NCI-H524 treated with DMSO at 0.1 percent for 48 hours (cell line): ENCODE results near the gene RCAN1.
"Not testable (repeated sequence)": the region's sequence is repeated elsewhere in the genome, so short reads cannot be mapped to it uniquely, and the experiment has no call there.

Experiments used
- DNase-seq: peaks from one replicate; lab custom pipeline; 2025; lab: John Stamatoyannopoulos, UW

The RCAN1 gene

DNA sequence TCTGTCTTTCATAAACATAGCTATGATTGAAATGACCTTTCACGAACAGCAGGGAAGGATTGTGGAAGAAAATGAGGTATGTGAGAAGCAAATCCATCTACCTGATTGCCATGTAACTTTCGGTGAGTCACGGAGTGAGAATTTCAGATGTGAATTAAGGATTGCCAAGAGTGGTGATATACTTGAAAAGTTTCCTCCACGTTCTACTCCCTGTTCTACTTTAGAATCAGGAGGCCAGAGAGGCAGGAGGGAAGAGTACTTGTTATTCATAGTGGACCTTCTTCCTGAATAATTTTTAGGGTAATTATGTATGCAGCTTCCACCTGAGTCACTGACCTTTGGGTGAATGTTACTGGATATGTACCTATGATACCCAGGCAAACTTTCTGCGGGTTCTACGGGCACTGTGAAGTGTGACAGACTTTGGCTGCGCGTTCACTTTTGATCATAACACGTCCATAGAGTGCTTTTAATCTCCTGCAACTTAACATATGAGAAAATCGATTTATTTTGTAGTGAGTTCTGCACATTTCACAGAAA, 100.3 kb downstream of the RCAN1 start:
- no peak for DNase-seq

DNA sequence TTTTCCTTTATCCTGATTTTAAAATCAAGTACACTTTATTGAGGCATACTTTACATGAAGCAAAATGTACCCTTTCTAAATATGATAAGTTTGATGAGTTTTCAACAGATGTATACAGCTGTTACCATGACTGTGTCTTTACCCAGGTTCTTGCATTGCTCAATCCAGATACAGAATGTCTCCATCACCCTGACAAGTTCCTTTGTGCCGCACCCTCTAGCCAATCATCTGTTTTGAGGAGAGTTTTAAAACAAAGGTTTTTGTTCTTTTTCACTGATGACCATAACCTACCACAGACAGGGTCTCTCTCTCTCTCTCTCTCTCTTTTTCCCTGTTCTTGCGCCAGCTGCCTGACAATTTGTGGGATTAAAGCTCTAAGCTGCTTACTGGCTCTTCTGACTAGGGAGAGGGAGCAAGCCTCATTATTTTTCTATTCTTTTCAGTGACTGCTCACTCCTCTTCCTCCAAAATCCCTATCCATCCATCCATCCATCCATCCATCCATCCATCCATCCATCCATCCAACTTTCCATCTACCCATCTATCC, 101.7 kb downstream of the RCAN1 start:
- peak; percentile 17 for DNase-seq

DNA sequence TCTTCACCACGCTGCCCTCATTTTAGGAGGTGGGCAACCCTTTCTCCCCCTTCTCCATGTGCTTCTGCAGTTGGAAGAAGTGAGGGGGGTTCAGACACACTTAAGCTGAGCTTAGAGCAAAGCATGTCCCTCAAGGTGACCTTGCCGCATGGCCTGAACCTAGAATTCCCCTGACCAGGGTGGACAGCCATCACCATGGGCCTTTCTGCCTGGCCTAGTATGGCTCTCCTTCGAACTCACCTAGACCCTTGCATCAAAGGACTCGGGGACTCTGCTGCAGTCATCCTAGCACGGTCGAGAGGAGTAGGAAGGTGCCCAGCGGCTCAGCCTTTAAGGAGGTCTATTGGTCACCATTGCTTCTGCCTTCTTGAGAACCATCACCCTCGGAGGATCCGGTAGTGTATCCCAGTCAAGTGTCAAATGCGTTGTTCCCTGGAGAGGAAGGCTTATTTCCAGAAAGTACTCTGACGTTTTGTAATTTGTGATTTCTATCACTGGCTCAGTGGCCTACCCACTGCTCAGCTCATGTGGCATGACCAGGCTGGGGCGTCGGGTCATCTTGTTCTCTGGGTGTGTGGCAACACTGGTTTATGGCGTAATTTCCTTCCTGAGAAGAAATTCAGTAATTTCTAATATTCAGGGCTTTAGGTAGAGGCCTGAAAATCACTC, 103.0 kb downstream of the RCAN1 start, which contains the start of gene KCNE1:
KCNE1 (minus strand) TSS at position 424 of the 669 bp plus-strand sequence. CDS start 62,576 bp downstream, outside the sequence.
- no peak for DNase-seq

DNA sequence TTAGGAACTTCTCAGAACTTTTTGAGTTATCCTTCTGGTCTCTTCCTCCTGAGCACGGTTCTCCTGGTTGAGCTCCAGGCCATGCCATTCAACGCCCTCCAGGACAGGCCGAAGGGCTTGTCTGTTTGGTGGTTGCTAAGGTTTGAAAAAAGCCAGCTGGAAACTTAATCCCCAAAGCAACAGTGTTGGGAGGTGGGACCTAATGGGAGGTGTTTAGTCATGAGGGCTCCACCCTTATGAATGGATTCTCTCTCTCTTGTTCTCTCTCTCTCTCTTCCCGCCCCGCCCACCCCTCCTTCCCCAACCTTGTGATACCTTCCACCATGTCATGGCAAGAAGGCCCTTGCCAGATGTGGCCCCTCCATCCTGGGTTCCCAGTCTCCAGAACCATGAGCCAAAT, 103.7 kb downstream of the RCAN1 start:
- no peak for DNase-seq

DNA sequence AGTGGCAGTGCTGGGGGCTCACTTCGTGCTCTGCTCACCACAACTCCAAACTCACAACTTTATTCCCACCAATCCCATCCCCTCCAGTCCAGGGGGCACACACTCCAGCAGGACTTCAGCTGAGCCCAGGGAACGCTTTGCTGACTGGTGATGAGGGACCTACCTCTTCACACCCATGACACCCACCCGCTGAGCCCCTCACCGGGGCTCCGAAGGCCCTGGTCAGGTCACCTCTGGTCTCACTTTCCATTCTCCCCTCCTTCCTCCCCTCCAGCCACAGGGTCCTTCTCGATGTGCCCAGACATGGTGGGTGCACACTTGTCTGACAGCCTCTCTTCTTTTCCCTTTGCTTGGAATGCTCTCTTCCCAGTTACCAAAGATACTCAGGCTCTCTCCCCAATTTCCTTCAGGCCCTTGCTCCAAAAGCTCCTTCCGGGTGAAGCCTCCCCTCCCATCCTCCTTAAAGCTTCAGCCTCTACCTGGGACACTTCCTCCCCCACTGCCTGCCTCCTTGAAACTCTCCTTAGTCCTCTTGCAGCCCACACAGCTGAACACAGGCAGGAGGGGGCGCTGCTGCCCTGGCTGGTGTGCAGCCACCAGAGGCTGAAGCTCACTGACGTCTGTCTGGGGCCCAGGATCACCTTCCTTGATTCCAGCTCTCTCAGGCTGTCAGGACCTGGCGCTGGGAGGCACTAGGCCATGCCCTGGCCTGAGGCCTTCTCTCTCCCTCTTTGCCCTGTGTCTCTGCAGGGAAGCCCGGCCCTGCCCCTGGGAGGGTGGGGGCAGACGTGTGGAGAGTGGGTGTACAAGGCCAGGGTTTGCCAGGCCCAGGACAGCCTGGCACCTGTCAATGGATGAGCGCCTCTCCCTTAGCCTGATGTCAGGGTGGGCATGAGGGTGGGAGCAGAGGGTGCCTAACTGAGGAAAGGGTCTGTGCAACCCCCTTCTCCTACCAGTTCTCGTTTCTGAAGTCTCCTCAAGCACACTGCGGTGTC, 104.5 kb downstream of the RCAN1 start:
- no peak for DNase-seq

DNA sequence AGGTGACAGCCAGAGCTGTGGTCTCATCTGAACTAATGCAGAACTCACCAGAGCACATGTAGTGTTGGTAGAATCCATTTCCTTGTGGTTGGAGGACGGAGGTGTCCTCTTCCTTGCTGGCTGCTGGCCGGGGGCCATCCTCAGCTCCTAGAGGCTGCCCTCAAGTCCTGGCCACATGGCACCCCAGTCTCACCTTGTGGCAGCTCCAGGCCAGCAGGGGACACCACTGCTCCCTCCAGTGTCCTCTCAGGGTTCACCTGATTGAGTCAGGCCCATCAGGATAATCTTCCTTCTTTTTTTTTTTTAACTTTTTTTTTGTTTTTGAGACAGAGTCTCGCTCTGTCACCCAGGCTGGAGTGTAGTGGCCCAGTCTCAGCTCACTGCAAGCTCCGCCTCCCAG, 105.8 kb downstream of the RCAN1 start:
- no peak for DNase-seq

DNA sequence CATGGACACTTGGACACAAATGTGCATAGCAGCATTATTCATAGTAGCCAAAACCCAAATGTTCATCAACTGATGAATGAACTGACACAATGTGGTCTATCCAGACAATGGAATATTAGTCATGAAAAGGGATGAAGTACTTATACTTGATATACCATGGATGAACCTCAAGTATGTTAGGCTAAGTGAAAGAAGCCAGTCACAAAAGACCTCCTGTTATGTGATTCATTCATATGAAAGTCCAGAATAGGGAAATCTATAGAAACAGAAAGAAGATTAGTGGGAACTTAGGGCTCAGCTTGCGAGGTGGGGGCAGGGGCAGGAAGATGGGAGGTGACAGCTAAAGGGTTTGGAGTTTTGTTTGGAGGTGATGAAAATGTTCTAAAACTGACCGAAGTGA, 110.3 kb downstream of the RCAN1 start:
- DNase-seq: no peak

DNA sequence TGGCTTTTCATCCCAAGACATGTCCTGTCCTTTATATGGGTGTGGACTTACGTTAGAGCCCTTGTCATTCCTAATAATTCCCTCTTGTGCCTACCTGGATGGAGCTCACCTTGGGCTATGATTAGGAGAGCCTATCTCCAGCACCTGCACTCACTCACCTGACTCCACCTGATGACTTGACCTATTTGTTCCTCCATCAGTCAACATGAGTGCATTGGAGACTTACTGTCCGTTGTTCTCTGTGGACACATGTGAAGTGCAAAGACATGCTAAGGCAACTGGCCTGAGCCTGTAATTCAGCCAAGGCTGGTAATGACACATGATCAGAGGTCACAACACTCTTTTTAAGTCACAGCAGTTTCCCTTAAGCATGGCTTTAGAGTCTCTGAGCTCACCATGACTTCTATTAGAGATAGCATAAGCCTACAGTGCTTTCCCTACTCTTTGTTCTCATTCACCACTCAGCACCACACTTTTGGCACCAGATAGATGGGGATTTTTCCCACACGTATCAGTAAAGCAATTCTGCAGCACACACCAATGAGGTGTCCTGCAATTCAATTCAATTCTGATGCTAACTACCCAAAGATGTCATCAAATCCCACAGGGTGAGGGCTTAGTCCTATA, 112.3 kb downstream of the RCAN1 start:
- DNase-seq: no peak

DNA sequence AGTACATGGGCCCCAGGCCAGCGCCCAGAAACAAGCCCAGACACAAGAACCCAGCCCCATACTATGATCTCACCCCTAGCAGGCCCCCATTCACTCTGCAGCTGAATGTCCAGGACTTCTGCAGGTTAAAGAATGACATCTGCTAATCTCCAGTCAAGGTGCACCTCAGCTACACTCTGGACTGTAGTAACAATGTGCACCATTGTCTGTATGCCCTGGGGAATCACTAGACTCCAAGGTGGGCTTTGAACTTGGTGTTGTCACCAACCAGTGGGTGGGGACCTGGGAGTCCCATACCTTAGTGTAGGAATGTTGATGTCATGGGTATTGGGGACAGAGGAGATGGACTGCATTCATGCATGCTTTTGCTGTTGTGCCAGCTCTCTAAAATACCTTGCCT, 113.2 kb downstream of the RCAN1 start:
- DNase-seq: no peak

DNA sequence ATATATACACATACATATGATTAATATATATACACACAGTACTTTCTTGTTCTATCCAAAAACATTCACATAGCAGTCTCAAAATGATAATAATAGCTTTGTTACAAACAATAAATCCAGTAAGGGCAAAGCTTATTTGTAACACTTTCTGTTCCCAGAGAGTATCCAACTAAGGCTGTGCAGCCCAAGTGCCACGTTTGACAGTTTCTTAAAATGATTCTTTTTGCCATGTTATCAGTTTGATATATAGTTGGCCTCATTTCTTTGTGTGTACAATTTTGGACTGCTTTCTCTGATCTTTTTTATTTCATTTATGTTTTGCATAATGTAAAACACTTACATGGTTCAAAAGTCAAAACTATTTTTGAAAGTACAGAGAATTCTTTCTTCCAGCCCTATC, 114.7 kb downstream of the RCAN1 start:
- DNase-seq: no peak

DNA sequence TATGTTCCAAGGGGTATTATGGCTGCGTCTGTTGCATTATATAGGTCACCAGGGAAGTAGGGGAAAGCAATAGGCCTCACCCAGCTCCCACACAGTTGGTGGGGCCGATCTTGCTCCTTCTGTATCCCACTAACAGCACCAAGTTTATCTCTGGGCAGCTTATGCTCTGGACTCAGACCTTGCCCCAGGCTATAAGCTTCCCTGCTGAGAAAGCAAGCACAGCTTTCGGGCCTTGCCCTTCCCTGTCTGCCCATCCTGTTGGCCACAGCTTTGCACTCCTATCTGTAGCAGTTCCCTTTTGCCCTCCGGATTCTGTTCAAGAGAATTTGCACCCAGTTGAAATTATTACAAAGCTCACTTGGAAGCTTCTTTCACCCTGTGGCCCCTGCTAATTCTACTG, 115.8 kb downstream of the RCAN1 start:
- no peak for DNase-seq

DNA sequence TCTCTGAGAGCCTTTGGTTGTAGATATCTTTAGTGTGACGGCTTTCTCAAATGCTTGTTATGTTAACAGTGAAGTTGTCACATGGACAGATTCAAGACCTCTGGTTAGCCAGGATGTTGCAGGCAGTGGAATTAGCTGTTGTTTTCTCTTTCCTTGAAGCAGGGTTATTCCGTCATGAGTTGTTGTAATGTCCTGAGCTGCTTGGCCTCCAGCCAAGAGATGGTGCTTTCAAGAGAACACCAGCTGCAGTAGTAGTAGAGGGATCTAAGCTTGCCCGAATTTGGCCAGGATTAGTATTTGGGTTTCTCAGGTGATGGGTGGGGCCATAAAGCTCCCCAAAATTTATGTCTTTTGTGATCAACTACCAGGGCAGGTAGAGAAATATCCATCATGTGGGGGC, 116.3 kb downstream of the RCAN1 start:
- no peak for DNase-seq

DNA sequence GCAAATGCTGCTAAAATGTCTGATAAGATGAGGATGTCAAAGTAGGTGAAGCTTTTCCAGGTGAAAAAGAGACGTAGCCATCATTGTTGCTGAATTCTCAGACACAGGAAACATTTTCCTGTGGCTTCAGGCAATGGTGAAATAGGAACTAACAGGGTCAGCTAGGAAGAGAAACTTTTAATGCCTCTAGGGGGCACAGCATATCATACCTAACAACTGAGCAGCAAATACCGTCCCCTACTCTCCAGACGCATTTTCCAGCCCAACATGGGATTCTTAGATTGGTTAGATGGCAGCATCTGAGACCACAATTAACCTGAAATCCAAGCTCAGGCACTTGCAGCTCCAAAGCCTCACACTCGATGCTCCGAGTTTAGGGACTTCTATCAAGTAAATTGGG, 131.1 kb downstream of the RCAN1 start:
- not testable (repeated sequence) for DNase-seq

DNA sequence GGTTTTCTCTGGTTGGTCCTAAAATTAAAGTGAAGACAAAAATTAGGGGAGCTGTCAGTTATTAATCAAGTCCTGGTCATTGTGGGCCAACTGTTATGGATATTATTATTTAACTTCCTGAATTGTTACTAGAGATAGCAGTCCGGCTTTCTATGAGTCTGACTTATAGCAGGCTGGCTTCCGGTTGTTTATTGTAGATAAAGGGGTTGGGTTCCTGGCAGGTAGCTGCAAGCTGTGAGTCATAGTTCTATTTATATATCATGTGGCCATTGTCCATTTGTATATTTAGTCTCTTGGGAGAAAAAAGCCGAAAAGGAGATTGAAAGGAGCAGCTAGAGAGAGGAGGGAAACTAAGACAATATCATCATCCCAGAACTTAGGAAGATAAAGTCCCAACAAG, 131.5 kb downstream of the RCAN1 start:
- not testable (repeated sequence) for DNase-seq

DNA sequence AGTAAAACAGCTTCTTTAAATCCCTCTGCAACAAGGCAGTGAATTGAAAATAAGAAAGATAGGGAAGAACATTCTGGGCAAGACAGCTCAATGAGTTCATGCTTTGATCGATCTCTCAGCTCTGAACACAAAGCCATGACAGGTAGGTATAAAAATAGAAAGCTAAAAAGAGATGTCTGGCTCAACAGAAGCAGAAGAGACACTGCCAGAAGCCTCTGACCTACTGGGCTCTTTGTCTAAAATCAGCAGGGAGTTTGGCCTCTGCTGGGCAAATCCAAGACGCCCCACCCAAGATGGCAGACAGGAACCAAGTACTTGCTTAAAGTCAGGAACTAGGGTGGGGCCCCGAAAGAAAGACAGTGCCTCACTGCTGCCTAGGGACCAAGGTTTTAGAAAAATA, 147.6 kb downstream of the RCAN1 start:
- DNase-seq: not testable (repeated sequence)
